CD14-positive monocyte (primary cell): ENCODE measurements around the gene SLC66A1. TPM values are rescaled to one million over a fixed set of nuclear protein-coding genes. Genes with fewer than 3 reads are reported as not detected.

ENCODE experiments used
- DNase-seq, 3 donors: peaks; one replicate each; pipeline ENCODE4 v3.0.0-alpha.2; 2011 to 2022
- H2AFZ ChIP-seq: 2 replicates; pipeline ENCODE4 v1.6.0; 2012; ENCODE audit warnings: mild to moderate bottlenecking, low read depth, low read length, inconsistent platforms; ENCODE audit not compliant: insufficient read depth, poor library complexity, severe bottlenecking
- H3K27ac ChIP-seq, 2 donors: 1 replicate in 1 of 2; 2 replicates in 1 of 2; pipeline ENCODE4 v1.5.1; 2012 to 2013; ENCODE audit warnings: low read length in 2 of 2, control low read depth in 1 of 2, inconsistent platforms in 1 of 2, low read depth in 1 of 2, mild to moderate bottlenecking in 1 of 2
- H3K27me3 ChIP-seq, 2 donors: one replicate each; pipeline versions ENCODE4 v1.6.0 to v1.6.1; 2011 to 2013; ENCODE audit warnings: low read length in 2 of 2; ENCODE audit not compliant: control insufficient read depth in 2 of 2, insufficient read depth in 2 of 2
- H3K36me3 ChIP-seq, 2 donors: replicated peaks in 1 of 2; 1 replicate in 1 of 2; 2 replicates in 1 of 2; pipeline versions ENCODE4 v1.5.1 to v1.6.1; 2012 to 2013; ENCODE audit warnings: low read length in 2 of 2, control low read depth in 1 of 2, inconsistent platforms in 1 of 2, mild to moderate bottlenecking in 1 of 2; ENCODE audit not compliant: insufficient read depth in 2 of 2, control insufficient read depth in 1 of 2
- H3K4me1 ChIP-seq, 2 donors: 1 replicate in 1 of 2; 2 replicates in 1 of 2; pipeline versions ENCODE4 v1.5.1 to v1.6.1; 2012 to 2013; ENCODE audit warnings: low read length in 2 of 2, control low read depth in 1 of 2, inconsistent platforms in 1 of 2, mild to moderate bottlenecking in 1 of 2, moderate library complexity in 1 of 2; ENCODE audit not compliant: insufficient read depth in 2 of 2, control insufficient read depth in 1 of 2
- H3K4me2 ChIP-seq: replicated peaks from 2 replicates; pipeline ENCODE3; 2012; ENCODE audit warnings: low read length, moderate library complexity, mild to moderate bottlenecking; ENCODE audit not compliant: poor library complexity, severe bottlenecking; ENCODE audit errors: extremely low read depth
- H3K4me3 ChIP-seq, 3 experiments: fragments of 200-600 bp in 1 of 3; sonication (generic) in 1 of 3; replicated peaks in 1 of 3; 1 replicate in 2 of 3; 2 replicates in 1 of 3; pipeline ENCODE4 v1.5.1; 2011 to 2013; ENCODE audit warnings: low read length in 3 of 3, mild to moderate bottlenecking in 3 of 3, control low read depth in 2 of 3, low read depth in 2 of 3, inconsistent platforms in 1 of 3, moderate library complexity in 1 of 3
- H3K79me2 ChIP-seq: 2 replicates; pipeline ENCODE4 v1.6.0; 2012; ENCODE audit warnings: mild to moderate bottlenecking, control low read depth, inconsistent platforms, low read length, moderate library complexity; ENCODE audit not compliant: insufficient read depth
- H3K9ac ChIP-seq: 2 replicates; pipeline ENCODE4 v1.6.0; 2017; ENCODE audit warnings: low read length, mild to moderate bottlenecking; ENCODE audit not compliant: insufficient read depth, poor library complexity, severe bottlenecking
- H3K9me3 ChIP-seq, 2 donors: replicated peaks in 1 of 2; 1 replicate in 1 of 2; 2 replicates in 1 of 2; pipeline versions ENCODE4 v1.5.1 to v1.6.1; 2012 to 2013; ENCODE audit warnings: low read length in 2 of 2, control low read depth in 1 of 2; ENCODE audit not compliant: control insufficient read depth in 1 of 2, insufficient read depth in 1 of 2
- H4K20me1 ChIP-seq: 2 replicates; pipeline ENCODE4 v1.6.0; 2012; ENCODE audit warnings: mild to moderate bottlenecking, low read length, control low read depth, moderate library complexity; ENCODE audit not compliant: insufficient read depth
- H3K27ac Mint-ChIP-seq, 7 donors: one replicate each; pipeline ENCODE4 v1.8.0; 2020; ENCODE audit warnings: mild to moderate bottlenecking in 7 of 7, mixed read lengths in 7 of 7, moderate library complexity in 6 of 7, inconsistent platforms in 2 of 7
- H3K27me3 Mint-ChIP-seq, 3 donors: one replicate each; pipeline ENCODE4 v1.8.0; 2021 to 2022; ENCODE audit warnings: low read depth in 3 of 3, mild to moderate bottlenecking in 3 of 3, mixed read lengths in 3 of 3, moderate library complexity in 3 of 3, inconsistent platforms in 1 of 3
- H3K36me3 Mint-ChIP-seq, 2 donors: one replicate each; pipeline ENCODE4 v1.8.0; 2020; ENCODE audit warnings: mixed read lengths in 2 of 2, inconsistent platforms in 1 of 2, mild to moderate bottlenecking in 1 of 2
- H3K4me1 Mint-ChIP-seq: one replicate; pipeline ENCODE4 v1.8.0; 2020; ENCODE audit warnings: mild to moderate bottlenecking, mixed read lengths
- H3K4me3 Mint-ChIP-seq, 2 donors: one replicate each; pipeline ENCODE4 v1.8.0; 2020; ENCODE audit warnings: mild to moderate bottlenecking in 2 of 2, mixed read lengths in 2 of 2, moderate library complexity in 1 of 2
- H3K9me3 Mint-ChIP-seq, 7 donors: one replicate each; pipeline ENCODE4 v1.8.0; 2020 to 2022; ENCODE audit warnings: mixed read lengths in 7 of 7, mild to moderate bottlenecking in 6 of 7, moderate library complexity in 6 of 7, inconsistent platforms in 2 of 7
- WGBS: methylation state at CpG from one replicate; pipeline ENCODE4 v1.1.5; 2013; ENCODE audit warnings: missing lambda C conversion rate; ENCODE audit not compliant: insufficient coverage; 5-methylcytosine and 5-hydroxymethylcytosine counted together
- intact Hi-C, 2 donors: fragments of 100-400 bp; cut with micrococcal nuclease; formaldehyde crosslinking; loops; one replicate each; pipeline versions ENCODE4 v1.15.0 to v1.15.1; 2023
- polyA plus RNA-seq, 3 donors: library from polyadenylated mRNA; depleted of rRNA in 1 of 3; unstranded in 2 of 3; stranded (reverse) in 1 of 3; fragments of 300-500 nt in 2 of 3; fragments of >200 nt in 1 of 3; fragmentation: Illumina TruSeq in 2 of 3; gene quantifications; 1 replicate in 2 of 3; 2 replicates in 1 of 3; pipeline ENCODE4 v1.2.3, GENCODE V29; 2012 to 2021
- TF ChIP-seq, protein P1 (sequence below): fragments of 200-600 bp; IDR thresholded peaks from one replicate; pipeline ENCODE4 v1.8.0; 2022; ENCODE audit warnings: antibody characterized with exemption, mild to moderate bottlenecking

The SLC66A1 gene
- polyA plus RNA-seq, 3 donors, result 9.1 to 21.1 (median 9.7) TPM

DNA sequence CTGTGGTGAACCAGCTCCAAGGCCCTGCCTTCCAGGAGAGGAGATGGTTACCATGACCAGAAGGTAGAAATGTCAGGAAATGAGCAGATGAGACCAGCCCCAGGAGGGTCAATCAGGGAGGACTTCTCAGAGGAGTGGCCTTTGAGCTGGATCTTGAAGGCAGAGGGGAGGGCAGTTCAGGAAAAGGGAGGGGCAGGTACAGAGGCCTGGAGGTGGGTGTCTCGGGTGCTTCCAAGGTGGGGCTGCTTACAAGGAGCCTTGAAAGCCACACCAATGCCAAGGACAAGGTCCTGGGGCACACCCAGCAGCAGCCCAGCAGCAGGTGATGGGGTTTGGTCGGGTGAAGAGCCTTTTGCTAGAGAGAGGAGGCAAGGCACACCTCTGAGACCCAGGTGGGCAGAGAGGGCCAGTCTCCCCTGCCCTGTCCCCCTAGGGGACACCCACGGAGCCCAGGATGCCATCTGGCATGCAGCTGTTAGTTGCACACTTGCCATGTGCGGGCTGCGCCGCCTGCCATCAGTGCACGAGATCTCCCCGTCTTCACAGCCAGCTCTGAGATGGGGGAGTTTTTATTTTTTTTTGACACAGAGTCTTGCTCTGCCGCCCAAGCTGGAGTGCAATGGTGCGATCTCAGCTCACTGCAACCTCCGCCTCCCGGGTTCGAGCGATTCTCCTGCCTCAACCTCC, 18.5 kb downstream of the SLC66A1 start:
- 95% methylated on average over 3 of the region's 14 CpGs for WGBS
- H3K27me3 Mint-ChIP-seq, result peaks cover 0 to 1% (median 0%) of the 10 kb centered on the region in 3 donors
- TF ChIP-seq, protein P1, sequence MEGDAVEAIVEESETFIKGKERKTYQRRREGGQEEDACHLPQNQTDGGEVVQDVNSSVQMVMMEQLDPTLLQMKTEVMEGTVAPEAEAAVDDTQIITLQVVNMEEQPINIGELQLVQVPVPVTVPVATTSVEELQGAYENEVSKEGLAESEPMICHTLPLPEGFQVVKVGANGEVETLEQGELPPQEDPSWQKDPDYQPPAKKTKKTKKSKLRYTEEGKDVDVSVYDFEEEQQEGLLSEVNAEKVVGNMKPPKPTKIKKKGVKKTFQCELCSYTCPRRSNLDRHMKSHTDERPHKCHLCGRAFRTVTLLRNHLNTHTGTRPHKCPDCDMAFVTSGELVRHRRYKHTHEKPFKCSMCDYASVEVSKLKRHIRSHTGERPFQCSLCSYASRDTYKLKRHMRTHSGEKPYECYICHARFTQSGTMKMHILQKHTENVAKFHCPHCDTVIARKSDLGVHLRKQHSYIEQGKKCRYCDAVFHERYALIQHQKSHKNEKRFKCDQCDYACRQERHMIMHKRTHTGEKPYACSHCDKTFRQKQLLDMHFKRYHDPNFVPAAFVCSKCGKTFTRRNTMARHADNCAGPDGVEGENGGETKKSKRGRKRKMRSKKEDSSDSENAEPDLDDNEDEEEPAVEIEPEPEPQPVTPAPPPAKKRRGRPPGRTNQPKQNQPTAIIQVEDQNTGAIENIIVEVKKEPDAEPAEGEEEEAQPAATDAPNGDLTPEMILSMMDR, result no peak
- peak overlapping the region in 1 of 2 donors; percentile 31 for H3K27ac ChIP-seq
- H3K79me2 ChIP-seq, result no peaks in the 10 kb centered on the region
- no peak overlapping the region for H3K9ac ChIP-seq
- peak overlapping the region in 4 of 7 donors; percentile 21 to 75 (median 56) for H3K27ac Mint-ChIP-seq
- no peaks in the 10 kb centered on the region for H3K27me3 ChIP-seq
- H3K4me3 Mint-ChIP-seq, result no peak overlapping the region
- H3K4me1 Mint-ChIP-seq, result no peaks in the 10 kb centered on the region
- no peak overlapping the region for H3K4me2 ChIP-seq
- H4K20me1 ChIP-seq, result peaks cover 7% of the 10 kb centered on the region
- DNase-seq, result no peak
- no peak overlapping the region for H3K4me3 ChIP-seq
- H3K9me3 ChIP-seq, result no peaks in the 10 kb centered on the region
- peaks cover 38 to 63% of the 10 kb centered on the region in 2 donors for H3K36me3 ChIP-seq
- peaks cover 30 to 55% of the 10 kb centered on the region in 2 donors for H3K36me3 Mint-ChIP-seq
- peaks cover 0 to 3% of the 10 kb centered on the region in 2 donors for H3K4me1 ChIP-seq
- H3K9me3 Mint-ChIP-seq, result no peaks in the 10 kb centered on the region
- intact Hi-C loops, result no loop called here
- no peak overlapping the region for H2AFZ ChIP-seq

DNA sequence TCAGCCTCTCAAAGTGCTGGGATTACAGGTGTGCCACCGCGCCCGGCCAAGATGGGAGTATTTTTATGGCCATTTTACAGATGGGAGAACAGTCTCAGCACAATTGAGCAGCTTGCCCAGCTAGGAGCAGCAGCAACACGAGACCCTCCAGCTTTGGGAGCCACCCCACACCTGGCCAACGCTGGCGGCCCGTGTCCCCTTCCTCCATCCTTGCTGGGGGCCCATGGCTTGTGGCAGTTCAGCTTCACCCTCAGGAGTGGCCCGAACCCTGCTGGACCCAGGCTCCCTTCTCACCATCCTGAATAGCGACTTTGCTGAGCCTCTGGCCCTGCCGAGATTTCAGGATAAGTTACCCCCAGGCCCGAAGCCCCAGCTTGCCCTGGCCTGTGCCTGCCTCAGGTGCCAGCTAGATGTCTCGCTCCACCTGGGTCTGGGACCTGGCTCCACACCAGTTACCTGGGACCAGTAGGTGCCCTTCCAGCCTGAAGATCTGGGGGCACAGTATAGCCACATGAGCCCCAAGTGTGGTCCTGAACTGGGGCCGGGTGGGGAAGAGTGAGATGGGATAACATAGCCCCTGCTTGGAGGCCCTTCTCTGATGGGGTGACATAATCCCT, 19.2 kb downstream of the SLC66A1 start:
- H3K4me3 Mint-ChIP-seq, result no peak overlapping the region
- DNase-seq, result no peak
- 84% methylated on average over 12 of the region's 13 CpGs for WGBS
- peaks cover 0 to 2% (median 0%) of the 10 kb centered on the region in 7 donors for H3K9me3 Mint-ChIP-seq
- no peaks in the 10 kb centered on the region for H3K4me1 Mint-ChIP-seq
- Histone ChIP-seq H3K79me2 (no peaks in the 10 kb centered on the region), H3K4me2 (no peak overlapping the region), H3K9ac (no peak overlapping the region), H2AFZ (no peak overlapping the region), H3K4me3 (no peak overlapping the region), H3K36me3 (peaks cover 31 to 55% of the 10 kb centered on the region in 2 donors), H3K9me3 (no peaks in the 10 kb centered on the region), H3K4me1 (no peaks in the 10 kb centered on the region), H4K20me1 (peaks cover 13% of the 10 kb centered on the region), H3K27ac (no peak overlapping the region), H3K27me3 (no peaks in the 10 kb centered on the region)
- intact Hi-C loops, result no loop called here
- TF ChIP-seq, protein P1, result no peak
- H3K36me3 Mint-ChIP-seq, result peaks cover 29 to 50% of the 10 kb centered on the region in 2 donors
- H3K27me3 Mint-ChIP-seq, result peaks cover 0 to 1% (median 0%) of the 10 kb centered on the region in 3 donors
- H3K27ac Mint-ChIP-seq, result no peak overlapping the region
